Sigmoid colon (tissue), 4 donors: ENCODE measurements around the gene CCDC24.

Experiments used
- CTCF ChIP-seq, 4 experiments: fragments of 450-650 bp in 3 of 4; fragments of 200-600 bp in 1 of 4; IDR thresholded peaks; one replicate each; pipeline ENCODE4 v1.5.1; 2016 to 2019; ENCODE audit warnings: antibody characterized with exemption in 4 of 4, mild to moderate bottlenecking in 3 of 4, moderate library complexity in 2 of 4
- EP300 ChIP-seq, 4 donors: sonication (generic); formaldehyde crosslinking; IDR thresholded peaks; one replicate each; pipeline ENCODE4 v1.6.1; 2017; ENCODE audit warnings: antibody characterized with exemption in 4 of 4
- POLR2A ChIP-seq, 2 donors: fragments of 450-650 bp; IDR thresholded peaks; one replicate each; pipeline ENCODE4 v1.6.1; 2016; ENCODE audit warnings: antibody characterized with exemption in 2 of 2, mild to moderate bottlenecking in 2 of 2, moderate library complexity in 2 of 2

GRCh38 chr1:43947874-43948437 lies 43.4 kb upstream of the CCDC24 start:
- TF ChIP-seq EP300 (IDR thresholded peaks at IDR 0.05) (no peak), POLR2A (IDR thresholded peaks at IDR 0.05) (no peak), CTCF (IDR thresholded peaks at IDR 0.05) (no peak)
